Stimulated activated CD8-positive, alpha-beta memory T cell treated with anti-CD3 and anti-CD28 coated beads, Interleukin-15, amount 100 ng/mL, for 24 hours (primary cell): Measurements from ENCODE around the gene GLIPR1L1.

ENCODE experiments used
- DNase-seq: peaks from one replicate; pipeline ENCODE4 v3.0.0-alpha.2; 2020; ENCODE audit warnings: low read depth

GLIPR1L1 gene

DNA sequence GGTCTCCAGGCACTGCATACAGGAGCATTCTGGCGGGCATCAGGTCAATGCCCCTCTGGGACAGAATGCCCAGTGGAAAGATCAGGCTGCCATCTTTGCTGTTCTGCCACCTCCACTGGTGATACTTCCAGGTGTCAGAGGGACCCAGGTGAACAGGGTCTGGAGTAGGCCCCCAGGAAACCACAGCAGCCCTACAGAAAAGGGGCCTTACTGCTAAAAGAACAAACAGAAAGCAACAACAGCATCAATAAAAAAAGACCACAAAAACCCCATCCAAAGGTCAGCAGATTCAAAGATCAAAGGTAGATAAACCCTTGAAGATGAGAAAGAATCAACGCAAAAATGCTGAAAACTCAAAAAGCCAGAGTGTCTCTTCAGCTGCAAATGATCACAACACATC, 15.9 kb downstream of the GLIPR1L1 start:
- DNase-seq = no peak

DNA sequence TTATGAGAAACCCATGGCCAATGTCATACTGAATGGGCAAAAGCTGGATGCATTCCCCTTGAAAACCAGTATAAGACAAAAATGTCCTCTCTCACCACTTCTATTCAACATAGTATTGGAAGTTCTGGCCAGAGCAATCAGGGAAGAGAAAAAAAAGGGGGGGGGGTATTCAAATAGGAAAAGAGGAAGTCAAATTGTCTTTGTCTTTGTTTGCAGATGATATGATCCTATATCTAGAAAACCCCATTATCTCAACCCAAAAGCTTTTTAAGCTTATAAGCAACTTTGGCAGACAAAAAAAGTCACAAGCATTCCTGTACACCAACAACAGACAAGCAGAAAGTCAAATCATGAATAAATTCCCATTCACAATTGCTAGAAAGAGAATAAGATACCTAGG, 19.5 kb downstream of the GLIPR1L1 start:
- DNase-seq = no peak

- no peak for DNase-seq
These were observed 26.4 kb downstream of the GLIPR1L1 start for GRCh38 chr12:75360920-75361319.

DNA sequence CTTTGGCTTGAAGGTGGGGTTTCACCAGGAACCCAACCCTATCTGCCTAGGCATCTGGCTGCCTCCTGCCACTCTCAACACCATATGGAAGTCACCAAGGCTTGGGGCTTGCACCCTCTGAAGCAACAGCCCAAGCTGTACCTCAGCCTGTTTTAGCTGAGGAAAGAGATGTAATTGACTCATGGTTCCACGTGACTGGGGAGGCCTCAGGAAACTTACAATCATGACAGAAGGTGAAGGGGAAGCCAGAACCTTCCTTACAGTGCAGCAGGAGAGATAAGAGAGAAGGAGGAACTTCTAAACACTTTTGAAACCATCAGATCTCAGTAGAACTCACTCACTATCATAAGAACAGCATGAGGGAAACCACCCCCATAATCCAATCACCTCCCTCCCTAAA, 26.9 kb downstream of the GLIPR1L1 start:
- DNase-seq = no peak

GRCh38 chr12:75364919-75365318, 30.4 kb downstream of the GLIPR1L1 start:
- no peak for DNase-seq

DNA sequence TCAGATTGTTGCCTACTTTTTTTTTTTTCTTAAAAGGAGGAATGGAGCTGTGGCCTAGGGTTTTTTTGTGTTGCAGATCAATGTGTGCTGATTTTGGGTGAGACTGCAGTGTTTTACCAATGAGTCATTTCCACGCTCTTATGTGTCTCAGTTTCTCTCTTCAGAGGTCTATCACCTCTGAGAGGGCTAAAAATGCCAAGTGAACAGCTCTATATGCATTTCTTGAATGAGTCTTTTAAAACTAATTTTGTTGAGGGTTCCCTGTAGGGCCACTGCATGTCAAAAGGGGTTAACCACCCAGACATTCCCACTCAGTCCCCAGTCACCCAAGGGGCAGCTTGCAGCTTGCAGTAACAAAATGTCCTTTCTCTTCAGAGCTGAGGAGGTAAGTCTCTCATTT, 32.2 kb downstream of the GLIPR1L1 start:
- no peak for DNase-seq

DNA sequence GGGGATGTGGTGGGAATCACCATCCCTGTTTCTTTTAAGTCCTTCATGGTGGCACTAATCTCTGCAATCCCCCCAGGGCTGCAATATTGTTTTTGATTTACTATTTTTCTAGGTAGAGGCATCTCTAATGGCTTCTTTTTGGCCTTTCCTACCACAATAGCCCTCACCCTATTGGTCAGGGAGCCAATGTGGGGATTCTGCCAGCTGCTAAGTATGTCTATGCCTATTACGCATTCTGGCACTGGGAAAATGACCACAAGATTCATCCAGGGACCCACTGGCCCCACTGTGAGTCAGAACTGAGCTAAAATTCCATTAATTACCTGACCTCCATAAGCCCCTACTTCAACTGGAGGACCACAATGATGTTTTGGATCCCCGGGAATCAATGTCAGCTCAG, 40.5 kb downstream of the GLIPR1L1 start:
- DNase-seq = no peak

DNA sequence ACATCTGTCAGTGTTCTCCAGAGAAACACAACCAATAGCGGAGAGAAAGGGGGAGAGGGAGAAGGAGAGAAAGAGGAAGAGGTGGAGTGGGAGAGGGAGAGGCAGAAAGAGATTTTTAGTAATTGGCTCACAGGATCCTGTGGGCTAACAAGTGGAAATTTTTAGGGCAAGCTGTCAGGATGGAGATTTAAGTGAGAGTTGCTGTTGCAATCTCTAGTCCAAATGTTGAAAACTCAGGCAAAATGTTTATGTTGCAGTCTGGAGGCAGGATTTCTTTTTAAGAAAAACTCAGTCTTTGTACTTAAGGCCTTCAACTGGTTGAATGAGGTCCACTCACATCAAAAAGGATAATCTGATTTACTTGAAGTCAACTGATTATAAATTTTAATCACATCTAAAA, 43.9 kb downstream of the GLIPR1L1 start:
- DNase-seq = no peak

GRCh38 chr12:75389061-75389460, 54.6 kb downstream of the GLIPR1L1 start:
- no peak for DNase-seq

DNA sequence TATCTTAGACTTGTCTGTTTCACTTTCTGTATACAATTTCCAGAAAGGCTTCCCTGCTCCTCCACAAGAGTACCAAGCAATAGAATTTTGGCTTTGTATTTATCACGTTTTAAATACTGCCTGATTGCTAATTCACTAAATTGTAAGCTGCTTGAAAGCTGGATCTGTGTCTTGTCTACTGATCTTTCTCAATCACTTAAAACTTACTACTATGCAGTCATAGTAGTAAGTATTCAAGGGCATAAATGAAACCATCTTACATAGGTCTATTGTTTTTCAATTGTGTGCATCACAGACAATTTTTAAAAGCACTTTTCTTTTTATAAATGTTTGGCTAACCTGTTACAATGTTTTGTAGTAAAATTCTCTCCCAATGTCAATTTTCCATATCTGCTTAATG, 55.2 kb downstream of the GLIPR1L1 start:
- no peak for DNase-seq

- no peak for DNase-seq
These were observed 55.9 kb downstream of the GLIPR1L1 start for GRCh38 chr12:75390156-75390898.

GRCh38 chr12:75390899-75391538, 56.5 kb downstream of the GLIPR1L1 start, which contains the start of gene GLIPR1L2:
Gene GLIPR1L2, plus strand, starts transcription at chr12:75391089. Its CDS starts 28 bp downstream, at chr12:75391117.
- DNase-seq = peak; percentile 73

DNA sequence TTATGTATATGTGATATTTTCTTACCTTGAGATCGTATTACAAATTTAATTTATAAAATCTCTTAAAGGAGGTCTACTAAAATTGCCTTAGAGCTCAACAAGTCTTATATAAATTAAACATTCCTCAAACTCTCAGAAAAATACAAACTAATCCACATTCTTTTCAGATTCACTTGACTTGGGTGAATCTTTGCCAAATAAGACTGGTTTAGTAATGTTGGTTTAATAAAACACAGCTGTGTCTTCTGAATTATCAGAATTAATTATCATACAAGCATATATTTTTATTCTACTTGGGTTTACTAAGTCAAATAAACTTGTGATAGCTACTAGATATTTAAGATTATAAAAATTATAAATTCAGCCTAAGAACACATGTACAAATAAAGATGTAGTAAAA, 69.8 kb downstream of the GLIPR1L1 start:
- DNase-seq = no peak

GRCh38 chr12:75407683-75408082, 73.2 kb downstream of the GLIPR1L1 start:
- DNase-seq = no peak

DNA sequence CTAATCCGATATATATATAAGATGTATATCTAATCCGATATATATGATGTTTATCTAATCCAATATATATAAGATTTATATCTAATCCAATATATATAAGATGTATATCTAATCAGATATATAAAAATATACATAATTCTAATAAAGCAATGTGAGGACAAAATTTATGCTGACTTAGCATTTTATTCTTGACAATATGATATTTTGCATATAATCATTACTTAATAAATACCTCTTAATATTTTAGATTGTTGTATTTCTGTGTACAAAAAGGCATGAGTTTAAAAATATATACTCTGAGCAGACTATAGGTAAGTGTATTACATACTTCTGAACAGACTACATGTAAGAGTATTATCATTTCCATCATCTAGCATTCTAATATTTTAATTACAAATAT, 75.4 kb downstream of the GLIPR1L1 start:
- no peak for DNase-seq

- DNase-seq = no peak
These were observed 80.2 kb downstream of the GLIPR1L1 start for GRCh38 chr12:75414671-75415070.

DNA sequence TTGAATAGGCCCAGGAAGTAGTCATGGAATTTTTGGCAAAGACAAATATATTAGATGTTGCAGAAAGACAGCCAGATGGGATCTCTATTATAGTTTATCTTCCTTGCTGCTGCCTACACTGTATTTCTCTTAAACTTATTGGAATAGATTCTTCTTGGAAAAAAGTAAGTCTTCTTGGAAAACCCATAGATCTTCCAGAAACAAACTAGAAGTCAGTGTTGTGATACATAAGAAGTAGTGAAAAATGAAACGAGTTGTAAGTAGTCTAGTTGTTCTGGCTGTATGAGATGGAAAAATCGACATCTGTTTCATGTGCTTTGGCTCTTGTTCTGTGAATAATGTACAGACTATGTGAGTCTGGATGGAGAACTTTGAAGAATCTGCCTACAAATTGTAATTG, 85.4 kb downstream of the GLIPR1L1 start:
- no peak for DNase-seq
